Measurements from ENCODE around the gene CSKMT. TPM values are rescaled to one million over a fixed set of nuclear protein-coding genes. Genes with fewer than 3 reads are reported as not detected.
A peak's percentile ranks its signal among the peaks of the same experiment; 100 is the strongest.

Gene CSKMT
- polyA plus RNA-seq, 1 donor (not counting 4 experiments of a cell fraction or from before 2014, with no cell fraction given) = 4.5 TPM

- H3K9me1 ChIP-seq (ENCODE audit: control insufficient read depth, extremely low read depth, insufficient read depth, low read length) = no peaks in the 10 kb centered on the region
- peaks cover 25% of the 10 kb centered on the region for H3K4me1 ChIP-seq (ENCODE audit: control insufficient read depth, extremely low read depth, insufficient read depth, low read length)
- H3K4me3 ChIP-seq (ENCODE audit: control insufficient read depth in 2 of 3, extremely low read depth in 1 of 3, insufficient read depth in 2 of 3, low read depth in 1 of 3, low read length in 3 of 3) = no peak overlapping the region
- no peak for FAIRE-seq
- dilution Hi-C loops (cut with MboI; ENCODE audit: extremely low pct_ligation_motif_present, low sequenced_read_pairs) = no loop called here
- no peak for DNase-seq (ENCODE audit: low read depth, low spot score)
- no peak for TF ChIP-seq CTCF (optimal IDR thresholded peaks at IDR 0.05 in 1 of 3, IDR thresholded peaks at IDR 0.05 in 1 of 3, conservative IDR thresholded peaks at IDR 0.05 in 1 of 3; ENCODE audit: extremely low read depth in 1 of 3, insufficient read depth in 2 of 3, low read length in 3 of 3)
- TF ChIP-seq EZH2 (IDR thresholded peaks at IDR 0.05; ENCODE audit: low read length) = no peak
- H3K79me2 ChIP-seq (ENCODE audit: control insufficient read depth, insufficient read depth, low read length) = peaks cover 57% of the 10 kb centered on the region
- H4K20me1 ChIP-seq (ENCODE audit: control insufficient read depth, extremely low read depth, insufficient read depth, low read length) = peaks cover 4% of the 10 kb centered on the region
- no peak overlapping the region for H3K9ac ChIP-seq (ENCODE audit: control insufficient read depth, extremely low read depth, insufficient read depth, low read length)
- peaks cover 20 to 37% of the 10 kb centered on the region in 2 experiments for H3K36me3 ChIP-seq (ENCODE audit: control insufficient read depth in 2 of 2, extremely low read depth in 1 of 2, insufficient read depth in 2 of 2, low read length in 2 of 2)
- no peak overlapping the region for H2AFZ ChIP-seq (ENCODE audit: control insufficient read depth, low read length)
- peak overlapping the region; percentile 95 for H3K4me2 ChIP-seq (ENCODE audit: control insufficient read depth, extremely low read depth, insufficient read depth, low read depth, low read length)
- H3K9me3 ChIP-seq (ENCODE audit: control insufficient read depth, low read depth, low read length) = no peaks in the 10 kb centered on the region
- H3K27me3 ChIP-seq (ENCODE audit: control insufficient read depth, extremely low read depth, insufficient read depth, low read length) = no peaks in the 10 kb centered on the region
- H3K27ac ChIP-seq (ENCODE audit: control insufficient read depth, insufficient read depth, low read length) = no peak overlapping the region
Observed at GRCh38 chr11:62667460-62667859, 2.3 kb downstream of the CSKMT start.

GRCh38 chr11:62669420-62670161 is 4.5 kb downstream of the CSKMT start:
- dilution Hi-C loops (cut with MboI; ENCODE audit: extremely low pct_ligation_motif_present, low sequenced_read_pairs) = no loop called here
- FAIRE-seq (no peak), DNase-seq (ENCODE audit: low read depth, low spot score) (no peak)
- Histone ChIP-seq H3K27ac (ENCODE audit: control insufficient read depth, insufficient read depth, low read length) (no peak overlapping the region), H3K36me3 (ENCODE audit: control insufficient read depth in 2 of 2, extremely low read depth in 1 of 2, insufficient read depth in 2 of 2, low read length in 2 of 2) (peaks cover 14 to 30% of the 10 kb centered on the region in 2 experiments), H2AFZ (ENCODE audit: control insufficient read depth, low read length) (no peak overlapping the region), H3K79me2 (ENCODE audit: control insufficient read depth, insufficient read depth, low read length) (peaks cover 53% of the 10 kb centered on the region), H3K4me2 (ENCODE audit: control insufficient read depth, extremely low read depth, insufficient read depth, low read depth, low read length) (peak overlapping the region; percentile 48), H3K27me3 (ENCODE audit: control insufficient read depth, extremely low read depth, insufficient read depth, low read length) (no peaks in the 10 kb centered on the region), H3K4me1 (ENCODE audit: control insufficient read depth, extremely low read depth, insufficient read depth, low read length) (peaks cover 29% of the 10 kb centered on the region), H3K9me1 (ENCODE audit: control insufficient read depth, extremely low read depth, insufficient read depth, low read length) (no peaks in the 10 kb centered on the region), H3K9ac (ENCODE audit: control insufficient read depth, extremely low read depth, insufficient read depth, low read length) (no peak overlapping the region), H3K9me3 (ENCODE audit: control insufficient read depth, low read depth, low read length) (no peaks in the 10 kb centered on the region), H3K4me3 (ENCODE audit: control insufficient read depth in 2 of 3, extremely low read depth in 1 of 3, insufficient read depth in 2 of 3, low read depth in 1 of 3, low read length in 3 of 3) (peak overlapping the region in 1 of 3 experiments; percentile 0), H4K20me1 (ENCODE audit: control insufficient read depth, extremely low read depth, insufficient read depth, low read length) (peaks cover 4% of the 10 kb centered on the region)
- TF ChIP-seq CTCF (optimal IDR thresholded peaks at IDR 0.05 in 1 of 3, IDR thresholded peaks at IDR 0.05 in 1 of 3, conservative IDR thresholded peaks at IDR 0.05 in 1 of 3; ENCODE audit: extremely low read depth in 1 of 3, insufficient read depth in 2 of 3, low read length in 3 of 3) (no peak), EZH2 (IDR thresholded peaks at IDR 0.05; ENCODE audit: low read length) (no peak)

Data from keratinocyte (primary cell).